Eye (tissue), 1 donor: Measurements from ENCODE around the gene ABCG8.
A peak's percentile ranks its signal among the peaks of the same experiment; 100 is the strongest.
"Not testable (repeated sequence)": the region's sequence is repeated elsewhere in the genome, so short reads cannot be mapped to it uniquely, and the experiment has no call there.

Experiments
- DNase-seq: peaks from one replicate; pipeline ENCODE4 v3.0.0-alpha.2; 2015

ABCG8 gene

GRCh38 chr2:43874776-43875451 lies 36.1 kb downstream of the ABCG8 start:
- DNase-seq: no peak

- peak; percentile 87 for DNase-seq
Measured at GRCh38 chr2:43877782-43878464, 39.2 kb downstream of the ABCG8 start.

- DNase-seq: no peak
Measured at GRCh38 chr2:43879261-43879660, 40.5 kb downstream of the ABCG8 start.

GRCh38 chr2:43880471-43880870 lies 41.7 kb downstream of the ABCG8 start:
- no peak for DNase-seq

- DNase-seq: no peak
Measured at GRCh38 chr2:43880952-43881351, 42.2 kb downstream of the ABCG8 start.

GRCh38 chr2:43882312-43882711 lies 43.5 kb downstream of the ABCG8 start:
- no peak for DNase-seq

GRCh38 chr2:43884689-43885088 lies 45.9 kb downstream of the ABCG8 start:
- DNase-seq: no peak

- peak; percentile 39 for DNase-seq
Measured at GRCh38 chr2:43885132-43885632, 46.4 kb downstream of the ABCG8 start.

- no peak for DNase-seq
Measured at GRCh38 chr2:43887176-43887575, 48.4 kb downstream of the ABCG8 start.

GRCh38 chr2:43889416-43889815 lies 50.6 kb downstream of the ABCG8 start:
- DNase-seq: no peak

- DNase-seq: no peak
Measured at GRCh38 chr2:43890855-43891254, 52.1 kb downstream of the ABCG8 start.

GRCh38 chr2:43894743-43895142 lies 56.0 kb downstream of the ABCG8 start:
- DNase-seq: no peak

- no peak for DNase-seq
Measured at GRCh38 chr2:43896906-43897305, 58.1 kb downstream of the ABCG8 start.

- DNase-seq: no peak
Measured at GRCh38 chr2:43897492-43897891, 58.7 kb downstream of the ABCG8 start.

GRCh38 chr2:43898134-43898837 lies 59.5 kb downstream of the ABCG8 start:
- DNase-seq: peak; percentile 60

GRCh38 chr2:43898838-43899346 lies 60.1 kb downstream of the ABCG8 start:
- DNase-seq: no peak

- no peak for DNase-seq
Measured at GRCh38 chr2:43899589-43899988, 60.8 kb downstream of the ABCG8 start.

- peak; percentile 58 for DNase-seq
Measured at GRCh38 chr2:43905371-43905803, 66.6 kb downstream of the ABCG8 start.

GRCh38 chr2:43905871-43906270 lies 67.1 kb downstream of the ABCG8 start:
- DNase-seq: no peak

- DNase-seq: no peak
Measured at GRCh38 chr2:43906448-43907109, 67.8 kb downstream of the ABCG8 start.

GRCh38 chr2:43911136-43911790 lies 72.5 kb downstream of the ABCG8 start:
- not testable (repeated sequence) for DNase-seq

GRCh38 chr2:43924463-43924862 lies 85.7 kb downstream of the ABCG8 start:
- DNase-seq: no peak
